ENCODE measurements around the gene MCM8.
"Not testable (repeated sequence)": the region's sequence is repeated elsewhere in the genome, so short reads cannot be mapped to it uniquely, and the experiment has no call there.

MCM8 gene

DNA sequence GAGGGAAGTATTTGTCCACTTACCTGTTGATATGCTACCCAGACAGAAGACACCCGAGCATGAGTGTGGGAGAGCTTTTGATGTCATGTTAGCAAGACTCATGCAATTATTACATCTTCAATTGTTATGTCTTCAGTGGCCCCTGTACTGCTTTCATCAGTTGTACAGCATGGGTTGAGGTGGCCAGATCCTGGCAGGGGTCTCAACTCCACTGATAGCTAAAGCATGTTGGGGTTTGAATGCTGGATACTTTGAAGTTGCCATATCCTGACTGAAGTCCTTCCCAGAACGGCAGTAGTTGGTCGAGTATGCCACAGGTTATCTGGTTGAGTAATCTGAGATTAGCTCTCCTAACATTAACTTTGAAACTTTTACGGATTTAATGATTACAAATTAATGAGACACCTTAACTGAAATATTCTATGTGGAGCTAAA is 56.7 kb downstream of the MCM8 start:
- no peak for DNase-seq

DNA sequence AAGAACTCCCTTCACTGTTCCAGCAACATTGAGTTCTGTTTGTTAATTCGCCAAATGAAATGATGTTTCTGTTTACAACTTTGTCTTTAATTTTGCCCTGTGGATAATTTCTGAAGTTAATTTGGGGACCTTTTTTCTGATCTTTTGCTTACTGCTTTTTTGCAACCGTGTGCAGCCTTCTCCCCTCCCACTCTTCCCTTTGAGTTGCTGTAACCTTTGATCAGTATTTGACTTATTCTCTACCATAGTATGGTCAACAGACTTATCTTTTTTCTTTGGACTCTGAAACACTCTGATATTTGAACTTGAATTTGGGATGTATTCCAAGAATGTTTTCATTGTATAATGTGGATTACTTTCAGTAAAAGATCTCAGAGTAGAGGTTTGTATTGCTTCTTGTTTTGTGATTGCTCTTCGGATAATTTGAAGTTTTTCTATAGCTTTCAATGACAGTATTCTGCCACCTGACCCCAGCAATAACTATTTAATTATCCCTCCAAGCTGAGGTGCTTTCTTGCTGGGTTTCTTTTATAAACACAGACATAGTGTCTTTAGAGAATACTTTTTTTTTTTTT is 57.2 kb downstream of the MCM8 start:
- no peak for DNase-seq

DNA sequence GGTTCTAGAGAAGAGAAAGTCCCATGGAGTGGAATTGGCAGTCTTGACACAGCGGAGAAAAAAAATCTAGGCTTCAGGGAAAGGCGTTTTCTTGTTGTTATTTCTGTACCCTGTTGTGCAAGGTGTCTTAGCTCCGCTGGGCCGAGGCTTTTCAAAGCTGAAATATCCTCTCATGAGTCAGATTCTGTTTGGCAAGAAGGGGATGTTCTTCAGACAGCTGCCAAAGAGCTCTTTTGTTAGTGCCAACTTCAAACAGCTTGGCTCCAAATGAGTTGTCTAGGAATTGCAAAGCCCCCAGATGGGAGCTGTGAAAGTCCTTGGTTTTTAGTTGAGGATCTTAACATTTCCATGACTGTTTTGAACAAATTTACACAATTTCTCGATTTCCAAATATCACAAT is 57.8 kb downstream of the MCM8 start:
- no peak for DNase-seq

DNA sequence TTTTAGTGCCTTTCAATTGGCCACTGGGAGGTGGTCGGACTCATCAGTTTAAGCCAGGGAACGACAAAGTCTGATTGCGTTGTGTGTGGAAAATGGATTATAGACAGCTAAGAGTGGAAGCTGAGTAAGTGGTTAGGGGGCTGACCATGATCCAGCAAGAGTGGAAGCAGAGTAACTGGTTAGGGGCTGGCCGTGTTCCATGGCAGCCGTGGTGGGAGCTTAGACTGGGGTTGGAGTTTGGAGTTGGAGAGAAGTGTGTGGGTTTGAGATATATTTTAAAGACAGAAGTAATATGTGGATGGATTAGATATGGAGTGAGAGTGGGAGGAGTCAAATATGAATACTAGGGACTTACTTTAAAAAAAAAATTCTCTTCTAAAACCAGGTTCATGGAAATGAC is 61.7 kb downstream of the MCM8 start:
- DNase-seq = no peak

DNA sequence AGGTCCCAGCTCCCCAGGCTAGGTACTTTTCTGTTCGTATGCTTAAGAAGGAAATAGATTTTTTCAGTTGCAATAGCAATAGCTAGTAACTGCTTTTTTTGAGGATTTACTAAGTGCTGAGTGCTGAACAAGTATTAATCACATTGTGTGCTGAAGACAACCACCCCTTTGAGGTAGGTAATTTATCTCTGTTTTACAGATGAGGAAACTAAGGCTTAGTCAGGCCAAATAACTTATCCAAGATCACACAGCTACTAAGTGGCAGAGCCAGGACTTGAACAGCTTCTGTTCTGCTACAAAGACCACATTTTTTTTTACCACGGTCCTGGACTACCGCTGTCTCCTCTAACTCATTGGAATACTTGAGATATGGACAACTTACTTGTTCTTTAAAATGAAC is 63.6 kb downstream of the MCM8 start:
- no peak for DNase-seq

DNA sequence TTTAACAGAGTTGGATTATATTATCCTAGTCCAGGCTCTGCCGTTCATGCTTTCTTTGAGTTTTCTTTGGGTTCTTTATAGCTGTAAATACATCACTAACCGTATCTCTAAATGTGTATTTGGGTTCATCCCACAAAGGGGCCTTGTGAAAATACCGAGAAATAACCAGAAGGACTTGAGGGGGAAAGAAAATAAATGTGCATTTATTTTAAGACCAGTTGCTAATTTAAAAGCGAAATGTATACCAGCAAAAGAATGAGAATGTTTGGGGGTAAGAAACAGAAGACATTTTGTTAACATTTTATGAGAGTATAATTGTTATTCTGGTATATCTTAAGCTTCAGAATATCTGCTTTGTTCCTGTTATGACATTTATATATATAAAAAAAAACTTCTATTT is 64.5 kb downstream of the MCM8 start:
- DNase-seq = no peak

DNA sequence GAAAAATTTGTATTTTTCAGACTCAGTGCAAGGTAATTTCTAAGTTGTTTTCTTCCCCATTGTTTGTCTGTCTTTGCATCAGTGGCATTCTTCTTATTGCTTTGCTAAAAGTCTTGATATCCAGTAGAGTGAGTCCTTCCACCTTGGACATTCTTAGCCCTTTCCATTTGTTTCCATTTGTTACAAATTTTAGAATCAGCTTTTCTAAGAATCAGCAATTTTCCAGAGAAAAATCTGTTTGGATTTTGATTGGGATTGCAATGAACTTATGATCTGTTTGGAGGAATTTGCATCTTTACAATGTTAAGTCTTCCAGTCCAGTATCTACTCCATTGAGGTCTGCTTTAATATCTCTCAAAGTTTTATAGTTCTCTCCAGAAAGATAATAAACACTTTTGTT is 67.0 kb downstream of the MCM8 start:
- no peak for DNase-seq

DNA sequence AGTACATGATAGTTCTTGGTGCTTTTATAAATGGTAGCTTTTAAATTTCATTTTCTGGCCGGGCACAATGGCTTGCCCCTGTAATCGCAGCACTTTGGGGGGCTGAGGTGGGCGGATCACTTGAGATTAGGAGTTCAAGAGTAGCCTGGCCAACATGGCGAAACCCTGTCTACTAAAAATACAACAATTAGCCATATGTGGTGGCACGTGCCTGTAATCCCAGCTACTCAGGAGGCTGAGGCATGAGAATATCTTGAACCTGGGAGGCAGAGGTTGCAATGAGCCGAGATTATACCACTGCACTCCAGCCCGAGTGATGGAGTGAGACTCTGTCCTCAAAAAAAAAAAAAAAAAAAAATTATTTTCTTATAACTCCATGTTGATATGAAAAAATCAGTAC is 67.4 kb downstream of the MCM8 start:
- no peak for DNase-seq

DNA sequence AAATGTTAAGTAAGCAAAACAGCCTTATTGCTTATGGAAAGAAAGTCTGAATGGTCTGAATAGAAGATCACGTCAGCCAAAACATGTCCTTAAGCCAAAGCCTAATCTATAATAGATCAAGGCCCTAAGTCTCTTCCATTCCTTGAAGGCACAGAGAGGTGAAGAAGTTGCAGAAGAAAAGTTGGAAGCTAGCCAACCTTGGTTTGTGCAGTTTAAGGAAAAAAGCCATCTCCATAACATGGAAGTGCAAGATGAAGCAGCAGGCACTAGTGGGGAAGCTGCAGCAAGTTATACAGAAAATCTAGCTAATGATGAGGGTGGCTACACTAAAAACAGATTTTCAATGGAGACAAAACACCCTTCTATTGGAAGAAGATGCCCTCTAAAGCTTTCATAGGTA is 74.3 kb downstream of the MCM8 start:
- DNase-seq = no peak

DNA sequence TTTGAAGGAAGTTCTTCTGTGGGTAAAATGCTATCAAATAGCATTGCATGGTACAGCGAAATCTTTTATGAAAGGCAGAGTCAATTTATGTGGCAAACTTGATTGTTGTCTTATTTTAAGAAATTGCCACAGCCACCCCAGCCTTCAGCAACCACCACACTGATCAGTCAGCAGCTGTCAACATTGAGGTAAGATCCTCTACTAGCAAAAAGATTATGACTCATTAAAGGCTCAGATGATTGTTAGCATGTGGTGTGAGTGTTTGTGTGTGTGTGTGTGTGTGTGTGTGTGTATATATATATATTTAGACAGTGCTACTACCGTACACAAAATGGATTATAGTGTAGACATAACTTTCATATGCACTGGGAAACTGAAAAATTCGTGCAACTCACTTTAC is 75.6 kb downstream of the MCM8 start:
- DNase-seq = no peak

DNA sequence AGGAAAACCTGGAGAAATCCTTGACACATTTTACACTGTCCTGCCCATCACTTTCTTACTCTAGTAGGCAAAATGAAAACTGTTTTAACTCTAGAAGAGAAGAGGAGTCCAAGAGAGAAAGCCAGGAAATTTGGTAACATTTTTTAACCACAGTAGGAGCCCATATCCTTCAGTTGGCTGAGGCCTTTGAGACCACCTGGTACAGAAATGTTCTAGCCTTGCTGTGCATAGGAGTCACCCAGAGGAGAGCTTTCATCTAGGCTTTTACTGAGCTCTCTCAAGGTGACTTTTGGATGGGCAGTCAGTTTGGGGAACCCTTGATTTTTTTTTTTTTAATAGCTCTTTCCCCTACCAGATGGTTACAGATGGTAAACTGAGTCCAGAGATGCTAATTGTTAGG is 78.4 kb downstream of the MCM8 start:
- no peak for DNase-seq

DNA sequence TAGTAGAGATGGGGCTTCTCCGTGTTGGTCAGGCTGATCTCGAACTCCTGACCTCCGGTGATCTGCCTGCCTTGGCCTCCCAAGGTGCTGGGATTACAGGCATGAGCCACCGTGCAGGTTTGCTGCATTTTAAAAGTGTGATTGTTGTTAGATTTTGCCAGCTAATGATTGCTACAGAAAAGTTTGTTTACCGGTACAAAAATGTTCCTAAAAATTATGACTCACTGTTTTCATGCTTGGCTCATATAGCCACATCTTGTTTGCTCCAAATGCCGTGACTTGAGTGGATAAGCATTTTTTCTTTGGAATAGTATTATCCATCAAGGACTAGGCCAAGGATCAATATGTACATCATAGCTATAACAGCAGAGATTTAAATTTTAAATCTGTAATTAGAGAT is 79.1 kb downstream of the MCM8 start:
- DNase-seq = no peak

DNA sequence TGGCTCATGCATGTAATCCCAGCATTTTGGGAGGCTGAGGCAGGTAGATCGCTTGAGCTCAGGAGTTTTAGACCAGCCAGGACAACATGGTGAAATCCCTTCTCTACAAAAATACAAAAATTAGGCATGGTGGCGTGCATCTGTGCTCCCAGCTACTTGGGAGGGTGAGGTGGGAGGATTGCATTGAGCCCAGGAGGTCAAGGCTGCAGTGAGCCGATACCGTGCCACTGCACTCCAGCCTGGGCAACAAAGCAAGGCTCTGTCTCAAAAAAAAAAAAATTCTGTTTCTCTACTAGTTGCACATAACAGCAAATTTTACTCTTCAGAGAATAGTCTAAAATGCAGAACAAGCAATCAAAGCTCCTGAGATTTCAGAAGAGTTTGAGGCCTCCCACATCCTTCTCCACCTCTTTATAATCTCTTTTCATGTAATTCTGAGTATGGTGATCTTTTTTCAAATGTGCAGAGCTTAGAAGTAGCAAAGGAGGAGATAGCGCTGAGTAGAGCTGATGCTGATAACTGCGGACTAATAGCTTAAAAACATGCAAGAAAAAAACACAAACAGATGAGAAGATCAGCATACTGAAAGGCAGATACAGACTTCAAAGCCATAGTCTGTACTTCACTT is 80.1 kb downstream of the MCM8 start:
- no peak for DNase-seq

DNA sequence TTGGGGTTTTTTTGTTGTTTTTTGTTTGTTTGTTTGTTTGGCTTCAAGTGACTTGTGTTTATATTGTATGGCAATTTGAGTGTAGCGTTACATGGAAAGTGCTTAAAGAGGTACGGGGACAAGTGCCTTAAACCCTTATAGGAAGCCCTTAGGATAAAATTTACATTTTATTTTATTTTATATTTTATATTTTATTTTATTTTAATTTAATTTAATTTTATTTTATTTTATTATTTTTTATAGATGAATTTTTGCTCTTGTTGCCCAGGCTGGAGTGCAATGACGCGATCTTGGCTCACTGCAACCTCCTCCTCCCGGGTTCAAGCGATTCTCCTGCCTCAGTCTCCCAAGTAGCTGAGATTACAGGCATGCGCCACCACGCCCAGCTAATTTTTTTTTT is 82.5 kb downstream of the MCM8 start:
- DNase-seq = not testable (repeated sequence)

DNA sequence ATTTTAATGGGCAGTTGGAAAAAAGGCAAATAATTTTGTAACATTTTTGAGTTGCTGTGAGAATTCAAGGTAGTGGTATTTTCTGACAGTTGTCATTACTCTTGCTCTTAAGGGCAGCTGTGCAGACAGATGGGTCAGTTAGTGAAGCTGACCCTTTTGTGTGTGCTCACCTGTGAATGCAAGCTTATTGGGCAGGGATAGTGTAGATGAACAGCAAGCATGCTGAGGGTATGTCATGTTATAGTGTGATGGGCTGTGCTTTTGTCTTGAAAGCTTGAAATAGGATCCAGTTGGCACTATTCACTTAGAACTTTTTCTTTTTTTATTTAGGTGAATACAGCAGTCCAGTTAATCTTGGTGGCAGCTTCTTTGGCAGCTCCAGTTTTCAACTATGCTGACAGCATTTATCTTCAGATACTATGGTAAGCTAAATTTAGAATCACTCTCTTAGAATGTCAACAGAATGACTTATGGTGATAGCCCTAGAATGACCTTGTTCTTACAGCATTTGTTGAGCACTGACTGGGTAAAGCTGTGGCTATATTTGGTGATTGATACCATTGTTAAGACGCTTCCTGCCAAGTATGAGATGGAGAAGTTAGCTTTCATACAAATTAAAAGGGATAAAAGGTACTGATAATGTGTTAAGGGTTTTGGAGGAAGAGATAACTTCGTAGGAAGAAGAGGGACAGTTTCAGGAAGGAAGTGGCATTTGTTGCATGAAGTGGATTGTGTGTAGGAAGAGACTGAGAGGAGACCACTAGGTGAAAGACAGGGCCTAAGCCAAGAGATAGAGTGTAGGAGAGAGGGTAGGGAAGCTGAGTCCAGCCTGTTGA is 83.9 kb downstream of the MCM8 start:
- no peak for DNase-seq

DNA sequence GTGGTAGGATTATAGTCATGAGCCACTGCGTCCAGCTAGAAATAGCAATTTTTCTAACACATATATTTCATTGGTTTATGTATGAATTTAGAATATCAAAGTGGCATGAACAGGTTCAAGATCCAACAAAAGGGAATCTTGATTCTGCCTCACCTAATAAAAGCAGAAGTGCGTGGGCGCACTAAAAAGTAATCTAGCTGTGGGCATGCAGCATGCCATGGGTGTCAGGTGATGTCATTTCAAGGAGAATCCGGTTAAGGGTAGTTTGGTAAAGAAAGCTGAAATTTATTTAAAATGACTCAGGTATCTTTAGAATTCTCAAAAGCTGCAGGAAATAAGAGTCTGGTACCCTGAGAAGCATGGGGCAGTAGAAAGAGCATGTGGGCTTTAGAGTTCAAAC is 85.8 kb downstream of the MCM8 start:
- no peak for DNase-seq

DNA sequence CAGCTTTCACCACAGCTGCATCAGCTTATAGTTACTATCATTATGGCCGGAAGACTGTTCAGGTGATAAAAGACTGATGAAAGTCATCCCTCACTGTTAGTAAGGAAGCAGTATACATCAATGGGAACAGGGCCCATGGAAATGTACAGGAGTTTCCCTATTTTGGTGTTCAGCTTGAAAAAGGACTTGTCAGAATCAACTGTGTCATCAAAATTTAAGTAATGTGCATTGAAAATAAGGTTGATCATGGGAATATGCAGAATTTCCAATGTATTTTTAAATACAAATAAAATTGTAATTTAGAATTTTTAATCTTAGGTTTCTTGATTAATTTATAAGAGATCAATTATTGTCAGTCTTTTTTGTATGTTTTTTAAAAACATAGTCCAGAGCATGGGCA is 86.6 kb downstream of the MCM8 start:
- no peak for DNase-seq

DNA sequence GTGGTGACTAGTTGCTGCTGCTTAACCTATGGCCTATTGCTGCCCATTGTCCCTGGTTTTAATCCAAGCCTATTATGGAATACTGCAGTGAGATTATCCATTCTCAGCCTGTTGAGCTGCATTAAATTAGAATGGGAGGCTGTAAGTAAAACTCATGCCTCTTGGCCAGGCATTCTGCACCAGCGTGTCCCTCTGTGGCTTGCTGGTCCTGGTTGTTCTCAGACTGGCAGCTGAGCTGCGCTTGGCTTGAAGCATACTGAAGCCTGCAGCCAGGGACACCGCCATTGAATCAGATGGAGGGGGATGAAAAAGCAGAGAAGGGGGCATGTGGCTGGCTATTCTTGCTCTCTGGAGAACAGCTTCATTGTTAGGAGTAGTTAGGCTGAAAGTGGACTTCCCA is 87.8 kb downstream of the MCM8 start:
- no peak for DNase-seq

DNA sequence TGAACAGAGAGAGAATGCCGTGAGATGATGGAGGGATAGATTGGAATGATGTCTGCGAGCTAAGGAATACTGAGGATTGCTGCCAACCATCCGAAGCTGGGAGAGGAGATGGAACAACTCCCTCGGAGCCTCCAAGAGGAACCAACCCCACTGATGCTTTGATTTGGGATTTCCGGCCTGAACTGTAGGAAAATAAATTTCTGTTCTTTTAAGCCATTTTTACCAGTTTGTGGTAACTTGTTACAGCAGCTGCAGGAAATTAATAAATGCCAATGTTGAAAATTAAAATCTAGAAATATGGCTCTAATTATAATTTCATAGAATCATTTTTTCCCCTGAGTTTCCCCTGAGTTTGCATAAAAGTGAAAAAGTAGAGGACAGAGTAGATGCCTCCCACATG is 89.3 kb downstream of the MCM8 start:
- no peak for DNase-seq

DNA sequence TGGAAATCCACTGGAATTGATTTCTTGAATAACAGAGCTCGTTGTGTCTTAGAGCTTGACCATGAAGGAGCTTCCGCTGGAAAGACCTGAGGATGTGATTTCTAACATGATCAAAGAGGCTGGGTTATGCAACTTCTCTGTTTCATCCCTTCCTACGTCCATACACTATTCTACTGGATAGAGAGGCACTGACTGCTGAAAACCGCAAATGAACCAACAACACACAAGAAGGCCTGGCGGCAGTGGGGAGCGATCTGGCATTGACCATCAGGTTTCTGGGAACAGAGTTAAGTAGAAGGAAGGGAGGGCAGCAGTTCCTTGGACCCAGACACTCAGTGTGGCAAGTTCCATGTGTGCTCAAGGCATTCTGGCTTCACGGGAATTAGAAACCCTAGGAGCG is 90.1 kb downstream of the MCM8 start:
- no peak for DNase-seq

DNA sequence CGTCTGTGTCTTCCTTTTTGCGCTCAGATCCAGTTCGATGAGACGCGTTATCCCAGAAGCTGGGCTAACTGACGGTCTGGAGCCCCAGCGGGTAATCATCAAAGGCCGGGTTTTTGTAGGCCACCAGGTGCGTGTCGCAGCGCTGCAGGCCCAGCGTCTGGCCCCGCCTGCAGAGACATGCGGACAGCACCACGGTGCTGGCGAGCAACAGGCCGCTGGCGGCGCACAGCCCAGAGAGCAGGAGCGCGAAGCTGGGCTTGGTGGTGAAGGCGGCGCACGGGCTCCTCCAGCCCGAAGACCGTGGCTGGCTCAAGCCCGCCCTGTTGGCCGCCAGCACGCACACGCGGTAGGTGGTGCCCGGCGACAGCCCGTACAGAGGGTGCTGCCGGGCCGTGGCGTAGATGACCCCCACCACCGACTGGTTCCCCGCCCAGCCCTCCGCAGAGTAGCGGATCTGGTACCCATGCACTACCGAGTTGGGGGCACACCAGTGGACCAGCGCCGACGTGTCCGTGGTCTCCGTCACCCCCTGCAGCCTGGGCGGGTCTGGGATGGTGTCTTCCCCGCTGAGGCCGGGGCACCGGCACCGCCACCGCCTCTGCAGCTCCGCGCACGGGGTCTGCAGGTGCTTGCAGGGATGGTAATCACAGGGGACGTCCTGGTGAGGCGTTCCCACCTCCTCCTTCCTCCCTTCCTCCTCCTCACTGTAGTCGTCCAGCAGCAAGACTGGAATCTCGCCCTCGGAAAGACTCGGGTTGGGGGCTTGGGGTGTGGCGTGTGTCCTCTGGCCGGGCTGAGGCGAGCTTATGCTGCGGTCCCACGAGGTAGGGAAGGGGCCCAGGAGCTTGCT is 90.7 kb downstream of the MCM8 start:
- no peak for DNase-seq

DNA sequence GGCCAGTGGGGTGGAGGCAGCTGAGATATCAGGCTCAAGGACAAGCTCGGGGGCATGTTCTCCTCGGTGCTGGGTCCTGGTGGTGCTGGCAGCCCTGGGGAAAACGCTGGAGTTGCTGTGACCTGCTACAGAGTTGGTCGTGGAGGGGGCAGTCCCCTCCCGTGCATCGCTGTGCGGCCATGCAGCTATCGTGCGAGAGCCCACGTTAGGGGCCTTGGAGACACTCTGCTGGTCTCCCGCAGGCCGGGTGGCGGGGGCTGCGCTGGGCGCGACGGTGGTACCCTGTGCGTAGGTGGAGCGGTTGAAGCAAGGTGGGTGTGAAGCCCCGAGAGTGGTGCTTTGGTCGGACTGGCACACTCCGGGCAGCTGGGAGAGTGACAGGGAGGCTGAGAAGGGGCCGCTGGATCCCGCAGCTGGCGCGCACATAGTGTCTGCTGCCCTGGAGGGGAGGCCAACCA is 91.4 kb downstream of the MCM8 start:
- DNase-seq = no peak

DNA sequence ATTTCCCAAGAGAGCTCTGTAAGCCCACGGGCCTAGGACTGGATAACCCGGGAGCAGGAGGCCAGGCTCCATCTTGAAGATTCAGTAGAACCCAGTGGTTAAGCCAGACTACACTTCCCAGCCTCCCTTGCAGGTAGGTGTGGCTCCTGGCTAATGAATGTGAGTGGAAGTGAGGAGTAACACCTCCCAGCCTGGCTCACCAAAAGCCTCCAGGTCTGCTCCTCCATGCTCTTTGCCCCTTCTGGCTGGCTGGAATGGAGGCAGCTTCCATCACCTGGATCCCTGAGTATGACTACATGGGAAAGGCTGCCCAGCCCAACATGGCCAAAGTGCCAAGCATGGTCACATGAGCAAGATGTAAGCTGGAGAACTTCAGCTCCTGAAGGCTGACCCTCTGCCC is 93.7 kb downstream of the MCM8 start:
- DNase-seq = no peak
